T-helper 22 cell (primary cell): Measurements from ENCODE around the gene FREM1.

Source experiments
- DNase-seq: peaks from one replicate; pipeline ENCODE4 v3.0.0-alpha.2; 2020; ENCODE audit warnings: low read depth

Gene FREM1

GRCh38 chr9:14814249-14814628, 96.0 kb downstream of the FREM1 start:
- no peak for DNase-seq

- no peak for DNase-seq
Measured at GRCh38 chr9:14813336-14814248, 96.6 kb downstream of the FREM1 start.

- DNase-seq = no peak
Measured at GRCh38 chr9:14812806-14813205, 97.4 kb downstream of the FREM1 start.

- no peak for DNase-seq
Measured at GRCh38 chr9:14811844-14812243, 98.4 kb downstream of the FREM1 start.

GRCh38 chr9:14806941-14807520, 103.2 kb downstream of the FREM1 start:
- no peak for DNase-seq

GRCh38 chr9:14799030-14799429, 111.2 kb downstream of the FREM1 start:
- DNase-seq = no peak

GRCh38 chr9:14797435-14797834, 112.8 kb downstream of the FREM1 start:
- no peak for DNase-seq

- no peak for DNase-seq
Measured at GRCh38 chr9:14793389-14793788, 116.8 kb downstream of the FREM1 start.

GRCh38 chr9:14790628-14791027, 119.6 kb downstream of the FREM1 start:
- DNase-seq = no peak

GRCh38 chr9:14788846-14789245, 121.4 kb downstream of the FREM1 start:
- DNase-seq = no peak

- no peak for DNase-seq
Measured at GRCh38 chr9:14783358-14783757, 126.9 kb downstream of the FREM1 start.

- DNase-seq = no peak
Measured at GRCh38 chr9:14782286-14783051, 127.8 kb downstream of the FREM1 start.

GRCh38 chr9:14780693-14781092, 129.5 kb downstream of the FREM1 start:
- no peak for DNase-seq

GRCh38 chr9:14780251-14780650, 130.0 kb downstream of the FREM1 start:
- DNase-seq = no peak

- DNase-seq = no peak
Measured at GRCh38 chr9:14779566-14780022, 130.6 kb downstream of the FREM1 start.

GRCh38 chr9:14778565-14778964, 131.7 kb downstream of the FREM1 start:
- no peak for DNase-seq

- DNase-seq = no peak
Measured at GRCh38 chr9:14775917-14776316, 134.3 kb downstream of the FREM1 start.

- no peak for DNase-seq
Measured at GRCh38 chr9:14770592-14770991, 139.6 kb downstream of the FREM1 start.

GRCh38 chr9:14769230-14769571, 141.0 kb downstream of the FREM1 start:
- no peak for DNase-seq

- DNase-seq = no peak
Measured at GRCh38 chr9:14768405-14769229, 141.6 kb downstream of the FREM1 start.

- no peak for DNase-seq
Measured at GRCh38 chr9:14766299-14766698, 143.9 kb downstream of the FREM1 start.

GRCh38 chr9:14761584-14761983, 148.6 kb downstream of the FREM1 start:
- no peak for DNase-seq
